WTC11 (cell line): ENCODE measurements around the gene S100A2. TPM values are rescaled to one million over a fixed set of nuclear protein-coding genes. Genes with fewer than 3 reads are reported as not detected.

ENCODE experiments used
- ATAC-seq: fragments of 200-7000 bp; cut with Tn5 transposase; 2 replicates; pipeline ENCODE4 v1.10.0; 2021; ENCODE audit warnings: mild to moderate bottlenecking, moderate library complexity
- CTCF ChIA-PET: fragments of 300-600 bp; sonication (Branson Sonifier 250); formaldehyde crosslinking; loops from one replicate; lab custom pipeline; 2021; ENCODE audit warnings: antibody characterized with exemption; lab: Charles Lee
- POLR2A ChIA-PET: fragments of 350-600 bp; sonication (Branson Sonifier 250); formaldehyde crosslinking; loops from one replicate; lab custom pipeline; 2021; ENCODE audit warnings: antibody characterized with exemption; lab: Charles Lee
- DNase-seq: peaks from one replicate; pipeline ENCODE4 v3.0.0; 2021; ENCODE audit warnings: low spot score
- H3K27ac Mint-ChIP-seq: 2 replicates; pipeline ENCODE4 v1.8.0; 2021; ENCODE audit warnings: mixed read lengths
- H3K27me3 Mint-ChIP-seq: 2 replicates; pipeline ENCODE4 v1.8.0; 2021; ENCODE audit warnings: low read depth, mild to moderate bottlenecking, moderate library complexity, mixed read lengths
- H3K36me3 Mint-ChIP-seq: 2 replicates; pipeline ENCODE4 v1.8.0; 2021; ENCODE audit warnings: mixed read lengths
- H3K4me1 Mint-ChIP-seq: 2 replicates; pipeline ENCODE4 v1.8.0; 2022; ENCODE audit warnings: mixed read lengths
- H3K4me3 Mint-ChIP-seq: 2 replicates; pipeline ENCODE4 v1.8.0; 2021; ENCODE audit warnings: mild to moderate bottlenecking, moderate library complexity, mixed read lengths
- H3K9me3 Mint-ChIP-seq: 2 replicates; pipeline ENCODE4 v1.8.0; 2021; ENCODE audit warnings: mixed read lengths
- GABPB1 ChIP-seq: sonication (generic); formaldehyde crosslinking; IDR thresholded peaks from 2 replicates; pipeline ENCODE4 v1.8.1; 2023; ENCODE audit warnings: mild to moderate bottlenecking, missing genetic modification reagents
- HMGA2 ChIP-seq: fragments of 250-450 bp; sonication (Bioruptor Pico); IDR thresholded peaks from 2 replicates; pipeline ENCODE4 v1.4.0; 2021; ENCODE audit warnings: mild to moderate bottlenecking, moderate library complexity
- KAT7 ChIP-seq: sonication (generic); formaldehyde crosslinking; IDR thresholded peaks from 2 replicates; pipeline ENCODE4 v1.8.1; 2023; ENCODE audit warnings: missing genetic modification reagents, mild to moderate bottlenecking, borderline replicate concordance
- NR1H2 ChIP-seq: sonication (generic); formaldehyde crosslinking; IDR thresholded peaks from 2 replicates; pipeline ENCODE4 v1.9.0; 2021; ENCODE audit warnings: mild to moderate bottlenecking, moderate library complexity, missing genetic modification reagents
- NR2C2 ChIP-seq: sonication (generic); formaldehyde crosslinking; IDR thresholded peaks from 2 replicates; pipeline ENCODE4 v1.8.0; 2022; ENCODE audit warnings: mild to moderate bottlenecking, missing genetic modification reagents
- NR3C1 ChIP-seq: sonication (generic); formaldehyde crosslinking; conservative IDR thresholded peaks from 2 replicates; pipeline ENCODE4 v1.8.1; 2023; ENCODE audit warnings: low read depth, mild to moderate bottlenecking, missing genetic modification reagents
- RORB ChIP-seq: fragments of 250-450 bp; sonication (Bioruptor Pico); IDR thresholded peaks from 2 replicates; pipeline ENCODE4 v1.9.0; 2021; ENCODE audit warnings: mild to moderate bottlenecking
- SMAD3 ChIP-seq: sonication (generic); formaldehyde crosslinking; IDR thresholded peaks from 2 replicates; pipeline ENCODE4 v1.8.0; 2022; ENCODE audit warnings: missing genetic modification reagents, mild to moderate bottlenecking, borderline replicate concordance
- ZBTB21 ChIP-seq: sonication (generic); formaldehyde crosslinking; IDR thresholded peaks from 2 replicates; pipeline ENCODE4 v1.8.1; 2023; ENCODE audit warnings: mild to moderate bottlenecking, missing genetic modification reagents, borderline replicate concordance
- ZNF121 ChIP-seq: sonication (generic); formaldehyde crosslinking; IDR thresholded peaks from 2 replicates; pipeline ENCODE4 v1.8.0; 2023; ENCODE audit warnings: missing genetic modification reagents
- ZNF416 ChIP-seq: fragments of 250-450 bp; sonication (Bioruptor Pico); IDR thresholded peaks from 2 replicates; pipeline ENCODE4 v1.9.0; 2021; ENCODE audit warnings: mild to moderate bottlenecking, inconsistent platforms
- total RNA-seq: library from RNA; stranded (reverse); gene quantifications from 3 replicates; pipeline ENCODE4 v1.2.3, GENCODE V29; 2021
- TF ChIP-seq, protein P1 (sequence below): sonication (generic); formaldehyde crosslinking; IDR thresholded peaks from 2 replicates; pipeline ENCODE4 v1.8.1; 2023; ENCODE audit warnings: mild to moderate bottlenecking, moderate library complexity, missing genetic modification reagents
- TF ChIP-seq, protein P2 (sequence below): sonication (generic); formaldehyde crosslinking; IDR thresholded peaks from 2 replicates; pipeline ENCODE4 v1.8.1; 2023; ENCODE audit warnings: mild to moderate bottlenecking, missing genetic modification reagents, borderline replicate concordance
- TF ChIP-seq, protein P3 (sequence below): sonication (generic); formaldehyde crosslinking; IDR thresholded peaks from 2 replicates; pipeline ENCODE4 v1.8.0; 2023; ENCODE audit warnings: missing genetic modification reagents, mild to moderate bottlenecking, borderline replicate concordance
- TF ChIP-seq, protein P4 (sequence below): sonication (generic); formaldehyde crosslinking; IDR thresholded peaks from 2 replicates; pipeline ENCODE4 v1.8.0; 2023; ENCODE audit warnings: mild to moderate bottlenecking, missing genetic modification reagents
- TF ChIP-seq, protein P5 (sequence below): fragments of 250-450 bp; sonication (Bioruptor Pico); IDR thresholded peaks from 2 replicates; pipeline ENCODE4 v1.9.0; 2021; ENCODE audit warnings: moderate library complexity, mild to moderate bottlenecking, inconsistent platforms, borderline replicate concordance
- TF ChIP-seq, protein P6 (sequence below): sonication (generic); formaldehyde crosslinking; IDR thresholded peaks from 2 replicates; pipeline ENCODE4 v1.8.1; 2022; ENCODE audit warnings: low read depth, missing genetic modification reagents, borderline replicate concordance
- TF ChIP-seq, protein P7 (sequence below): sonication (generic); formaldehyde crosslinking; conservative IDR thresholded peaks from 2 replicates; pipeline ENCODE4 v1.8.1; 2022; ENCODE audit warnings: mild to moderate bottlenecking, missing genetic modification reagents

Gene S100A2
- total RNA-seq, 1 experiment from 2014 or later, result 0.74 TPM

DNA sequence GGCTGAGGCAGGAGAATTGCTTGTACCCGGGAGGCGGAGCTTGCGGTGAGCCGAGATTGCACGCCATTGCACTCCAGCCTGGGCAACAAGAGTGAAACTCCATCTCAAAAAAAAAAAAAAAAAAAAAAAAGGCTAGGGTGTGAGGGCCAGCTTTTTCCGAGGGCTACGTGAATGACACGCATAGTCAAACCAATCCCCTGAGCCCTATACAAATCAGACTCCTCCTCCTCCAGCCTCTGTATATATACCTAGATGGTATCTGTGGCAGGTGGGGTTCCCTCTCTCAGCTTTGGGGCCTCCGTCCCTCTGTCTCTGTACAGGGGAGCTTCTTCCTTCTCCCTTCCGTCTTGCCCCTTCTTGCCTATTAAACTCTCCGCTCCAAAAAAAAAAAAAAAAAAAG is 40.5 kb upstream of the S100A2 start:
- DNase-seq, result no peak
- Mint-ChIP-seq H3K4me1 (peaks cover 41% of the 10 kb centered on the region), H3K36me3 (no peaks in the 10 kb centered on the region; the same call in 1 of the 2 replicates), H3K27me3 (no peaks in the 10 kb centered on the region; the same call in 1 of the 2 replicates), H3K27ac (no peak overlapping the region), H3K4me3 (no peak overlapping the region), H3K9me3 (no peaks in the 10 kb centered on the region)
- CTCF ChIA-PET, result interaction anchor here (0.6 to 14.4 kb wide), 4 partner anchors 22 to 212 kb away, joined by 3 to 230 read pairs (median 4); partner anchors contain the start of genes S100A1 and S100A13
- ATAC-seq, result no peak
- POLR2A ChIA-PET, result interaction anchor here (0.6 to 2.6 kb wide), 4 partner anchors 28 to 67 kb away, joined by 3 to 7 read pairs (median 5); partner anchors contain the start of gene CHTOP
- TF ChIP-seq, protein P1, sequence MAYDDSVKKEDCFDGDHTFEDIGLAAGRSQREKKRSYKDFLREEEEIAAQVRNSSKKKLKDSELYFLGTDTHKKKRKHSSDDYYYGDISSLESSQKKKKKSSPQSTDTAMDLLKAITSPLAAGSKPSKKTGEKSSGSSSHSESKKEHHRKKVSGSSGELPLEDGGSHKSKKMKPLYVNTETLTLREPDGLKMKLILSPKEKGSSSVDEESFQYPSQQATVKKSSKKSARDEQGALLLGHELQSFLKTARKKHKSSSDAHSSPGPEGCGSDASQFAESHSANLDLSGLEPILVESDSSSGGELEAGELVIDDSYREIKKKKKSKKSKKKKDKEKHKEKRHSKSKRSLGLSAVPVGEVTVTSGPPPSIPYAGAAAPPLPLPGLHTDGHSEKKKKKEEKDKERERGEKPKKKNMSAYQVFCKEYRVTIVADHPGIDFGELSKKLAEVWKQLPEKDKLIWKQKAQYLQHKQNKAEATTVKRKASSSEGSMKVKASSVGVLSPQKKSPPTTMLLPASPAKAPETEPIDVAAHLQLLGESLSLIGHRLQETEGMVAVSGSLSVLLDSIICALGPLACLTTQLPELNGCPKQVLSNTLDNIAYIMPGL (CRISPR knock-in tag), result no peak
- TF ChIP-seq NR2C2, result no peak
- no peak for TF ChIP-seq RORB
- no peak for TF ChIP-seq HMGA2
- TF ChIP-seq, protein P2, sequence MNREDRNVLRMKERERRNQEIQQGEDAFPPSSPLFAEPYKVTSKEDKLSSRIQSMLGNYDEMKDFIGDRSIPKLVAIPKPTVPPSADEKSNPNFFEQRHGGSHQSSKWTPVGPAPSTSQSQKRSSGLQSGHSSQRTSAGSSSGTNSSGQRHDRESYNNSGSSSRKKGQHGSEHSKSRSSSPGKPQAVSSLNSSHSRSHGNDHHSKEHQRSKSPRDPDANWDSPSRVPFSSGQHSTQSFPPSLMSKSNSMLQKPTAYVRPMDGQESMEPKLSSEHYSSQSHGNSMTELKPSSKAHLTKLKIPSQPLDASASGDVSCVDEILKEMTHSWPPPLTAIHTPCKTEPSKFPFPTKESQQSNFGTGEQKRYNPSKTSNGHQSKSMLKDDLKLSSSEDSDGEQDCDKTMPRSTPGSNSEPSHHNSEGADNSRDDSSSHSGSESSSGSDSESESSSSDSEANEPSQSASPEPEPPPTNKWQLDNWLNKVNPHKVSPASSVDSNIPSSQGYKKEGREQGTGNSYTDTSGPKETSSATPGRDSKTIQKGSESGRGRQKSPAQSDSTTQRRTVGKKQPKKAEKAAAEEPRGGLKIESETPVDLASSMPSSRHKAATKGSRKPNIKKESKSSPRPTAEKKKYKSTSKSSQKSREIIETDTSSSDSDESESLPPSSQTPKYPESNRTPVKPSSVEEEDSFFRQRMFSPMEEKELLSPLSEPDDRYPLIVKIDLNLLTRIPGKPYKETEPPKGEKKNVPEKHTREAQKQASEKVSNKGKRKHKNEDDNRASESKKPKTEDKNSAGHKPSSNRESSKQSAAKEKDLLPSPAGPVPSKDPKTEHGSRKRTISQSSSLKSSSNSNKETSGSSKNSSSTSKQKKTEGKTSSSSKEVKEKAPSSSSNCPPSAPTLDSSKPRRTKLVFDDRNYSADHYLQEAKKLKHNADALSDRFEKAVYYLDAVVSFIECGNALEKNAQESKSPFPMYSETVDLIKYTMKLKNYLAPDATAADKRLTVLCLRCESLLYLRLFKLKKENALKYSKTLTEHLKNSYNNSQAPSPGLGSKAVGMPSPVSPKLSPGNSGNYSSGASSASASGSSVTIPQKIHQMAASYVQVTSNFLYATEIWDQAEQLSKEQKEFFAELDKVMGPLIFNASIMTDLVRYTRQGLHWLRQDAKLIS (CRISPR knock-in tag), result no peak
- TF ChIP-seq ZNF416 (CRISPR knock-in tag), result no peak
- TF ChIP-seq, protein P3, sequence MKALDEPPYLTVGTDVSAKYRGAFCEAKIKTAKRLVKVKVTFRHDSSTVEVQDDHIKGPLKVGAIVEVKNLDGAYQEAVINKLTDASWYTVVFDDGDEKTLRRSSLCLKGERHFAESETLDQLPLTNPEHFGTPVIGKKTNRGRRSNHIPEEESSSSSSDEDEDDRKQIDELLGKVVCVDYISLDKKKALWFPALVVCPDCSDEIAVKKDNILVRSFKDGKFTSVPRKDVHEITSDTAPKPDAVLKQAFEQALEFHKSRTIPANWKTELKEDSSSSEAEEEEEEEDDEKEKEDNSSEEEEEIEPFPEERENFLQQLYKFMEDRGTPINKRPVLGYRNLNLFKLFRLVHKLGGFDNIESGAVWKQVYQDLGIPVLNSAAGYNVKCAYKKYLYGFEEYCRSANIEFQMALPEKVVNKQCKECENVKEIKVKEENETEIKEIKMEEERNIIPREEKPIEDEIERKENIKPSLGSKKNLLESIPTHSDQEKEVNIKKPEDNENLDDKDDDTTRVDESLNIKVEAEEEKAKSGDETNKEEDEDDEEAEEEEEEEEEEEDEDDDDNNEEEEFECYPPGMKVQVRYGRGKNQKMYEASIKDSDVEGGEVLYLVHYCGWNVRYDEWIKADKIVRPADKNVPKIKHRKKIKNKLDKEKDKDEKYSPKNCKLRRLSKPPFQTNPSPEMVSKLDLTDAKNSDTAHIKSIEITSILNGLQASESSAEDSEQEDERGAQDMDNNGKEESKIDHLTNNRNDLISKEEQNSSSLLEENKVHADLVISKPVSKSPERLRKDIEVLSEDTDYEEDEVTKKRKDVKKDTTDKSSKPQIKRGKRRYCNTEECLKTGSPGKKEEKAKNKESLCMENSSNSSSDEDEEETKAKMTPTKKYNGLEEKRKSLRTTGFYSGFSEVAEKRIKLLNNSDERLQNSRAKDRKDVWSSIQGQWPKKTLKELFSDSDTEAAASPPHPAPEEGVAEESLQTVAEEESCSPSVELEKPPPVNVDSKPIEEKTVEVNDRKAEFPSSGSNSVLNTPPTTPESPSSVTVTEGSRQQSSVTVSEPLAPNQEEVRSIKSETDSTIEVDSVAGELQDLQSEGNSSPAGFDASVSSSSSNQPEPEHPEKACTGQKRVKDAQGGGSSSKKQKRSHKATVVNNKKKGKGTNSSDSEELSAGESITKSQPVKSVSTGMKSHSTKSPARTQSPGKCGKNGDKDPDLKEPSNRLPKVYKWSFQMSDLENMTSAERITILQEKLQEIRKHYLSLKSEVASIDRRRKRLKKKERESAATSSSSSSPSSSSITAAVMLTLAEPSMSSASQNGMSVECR (CRISPR knock-in tag), result no peak
- no peak for TF ChIP-seq ZBTB21 (CRISPR knock-in tag)
- no peak for TF ChIP-seq GABPB1 (CRISPR knock-in tag)
- TF ChIP-seq, protein P4, sequence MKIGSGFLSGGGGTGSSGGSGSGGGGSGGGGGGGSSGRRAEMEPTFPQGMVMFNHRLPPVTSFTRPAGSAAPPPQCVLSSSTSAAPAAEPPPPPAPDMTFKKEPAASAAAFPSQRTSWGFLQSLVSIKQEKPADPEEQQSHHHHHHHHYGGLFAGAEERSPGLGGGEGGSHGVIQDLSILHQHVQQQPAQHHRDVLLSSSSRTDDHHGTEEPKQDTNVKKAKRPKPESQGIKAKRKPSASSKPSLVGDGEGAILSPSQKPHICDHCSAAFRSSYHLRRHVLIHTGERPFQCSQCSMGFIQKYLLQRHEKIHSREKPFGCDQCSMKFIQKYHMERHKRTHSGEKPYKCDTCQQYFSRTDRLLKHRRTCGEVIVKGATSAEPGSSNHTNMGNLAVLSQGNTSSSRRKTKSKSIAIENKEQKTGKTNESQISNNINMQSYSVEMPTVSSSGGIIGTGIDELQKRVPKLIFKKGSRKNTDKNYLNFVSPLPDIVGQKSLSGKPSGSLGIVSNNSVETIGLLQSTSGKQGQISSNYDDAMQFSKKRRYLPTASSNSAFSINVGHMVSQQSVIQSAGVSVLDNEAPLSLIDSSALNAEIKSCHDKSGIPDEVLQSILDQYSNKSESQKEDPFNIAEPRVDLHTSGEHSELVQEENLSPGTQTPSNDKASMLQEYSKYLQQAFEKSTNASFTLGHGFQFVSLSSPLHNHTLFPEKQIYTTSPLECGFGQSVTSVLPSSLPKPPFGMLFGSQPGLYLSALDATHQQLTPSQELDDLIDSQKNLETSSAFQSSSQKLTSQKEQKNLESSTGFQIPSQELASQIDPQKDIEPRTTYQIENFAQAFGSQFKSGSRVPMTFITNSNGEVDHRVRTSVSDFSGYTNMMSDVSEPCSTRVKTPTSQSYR, result no peak
- no peak for TF ChIP-seq KAT7 (CRISPR knock-in tag)
- no peak for TF ChIP-seq SMAD3 (CRISPR knock-in tag)
- TF ChIP-seq ZNF121 (CRISPR knock-in tag), result no peak
- TF ChIP-seq, protein P5, sequence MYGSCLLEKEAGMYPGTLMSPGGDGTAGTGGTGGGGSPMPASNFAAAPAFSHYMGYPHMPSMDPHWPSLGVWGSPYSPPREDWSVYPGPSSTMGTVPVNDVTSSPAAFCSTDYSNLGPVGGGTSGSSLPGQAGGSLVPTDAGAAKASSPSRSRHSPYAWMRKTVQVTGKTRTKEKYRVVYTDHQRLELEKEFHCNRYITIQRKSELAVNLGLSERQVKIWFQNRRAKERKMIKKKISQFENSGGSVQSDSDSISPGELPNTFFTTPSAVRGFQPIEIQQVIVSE (CRISPR knock-in tag), result no peak
- TF ChIP-seq, protein P6, sequence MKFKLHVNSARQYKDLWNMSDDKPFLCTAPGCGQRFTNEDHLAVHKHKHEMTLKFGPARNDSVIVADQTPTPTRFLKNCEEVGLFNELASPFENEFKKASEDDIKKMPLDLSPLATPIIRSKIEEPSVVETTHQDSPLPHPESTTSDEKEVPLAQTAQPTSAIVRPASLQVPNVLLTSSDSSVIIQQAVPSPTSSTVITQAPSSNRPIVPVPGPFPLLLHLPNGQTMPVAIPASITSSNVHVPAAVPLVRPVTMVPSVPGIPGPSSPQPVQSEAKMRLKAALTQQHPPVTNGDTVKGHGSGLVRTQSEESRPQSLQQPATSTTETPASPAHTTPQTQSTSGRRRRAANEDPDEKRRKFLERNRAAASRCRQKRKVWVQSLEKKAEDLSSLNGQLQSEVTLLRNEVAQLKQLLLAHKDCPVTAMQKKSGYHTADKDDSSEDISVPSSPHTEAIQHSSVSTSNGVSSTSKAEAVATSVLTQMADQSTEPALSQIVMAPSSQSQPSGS (CRISPR knock-in tag), result no peak
- TF ChIP-seq, protein P7, sequence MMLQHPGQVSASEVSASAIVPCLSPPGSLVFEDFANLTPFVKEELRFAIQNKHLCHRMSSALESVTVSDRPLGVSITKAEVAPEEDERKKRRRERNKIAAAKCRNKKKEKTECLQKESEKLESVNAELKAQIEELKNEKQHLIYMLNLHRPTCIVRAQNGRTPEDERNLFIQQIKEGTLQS (CRISPR knock-in tag), result no peak
- TF ChIP-seq NR3C1 (CRISPR knock-in tag), result no peak
- TF ChIP-seq NR1H2 (CRISPR knock-in tag), result no peak
